ENCODE measurements around the gene IFNAR1.

DNA sequence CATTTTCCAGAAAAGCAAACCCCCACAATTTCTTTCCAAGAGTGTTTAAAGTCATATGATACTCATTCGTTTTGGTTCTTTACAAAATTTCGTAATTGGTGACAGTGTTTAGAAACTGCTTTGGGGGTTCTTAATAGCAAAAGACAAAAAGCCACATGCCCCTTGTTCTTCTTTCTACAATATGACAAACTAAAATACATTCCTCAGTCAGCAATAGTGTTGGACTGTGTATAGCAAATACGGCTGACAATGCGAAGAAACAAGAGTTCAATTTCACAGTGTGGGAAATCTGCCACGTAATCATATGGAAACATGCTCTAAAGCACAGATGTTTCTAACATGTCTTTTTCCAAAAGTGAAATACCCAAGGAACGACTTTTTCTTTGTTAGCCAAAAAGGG is 7.6 kb upstream of the IFNAR1 start:
- TF ChIP-seq FOS (IDR thresholded peaks at IDR 0.05; ENCODE audit: borderline replicate concordance, insufficient read depth, low read length) (no peak), EZH2 (IDR thresholded peaks at IDR 0.05; ENCODE audit: borderline replicate concordance, low read depth, low read length, severe bottlenecking) (no peak), POLR2A (IDR thresholded peaks at IDR 0.05; ENCODE audit: low read depth, low read length) (no peak), JUN (IDR thresholded peaks at IDR 0.05; ENCODE audit: borderline replicate concordance, insufficient read depth, insufficient read length, low read depth) (no peak), POLR2AphosphoS5 (IDR thresholded peaks at IDR 0.05; ENCODE audit: insufficient read depth, low read depth, low read length) (no peak)
- TF ChIP-seq, protein P1, sequence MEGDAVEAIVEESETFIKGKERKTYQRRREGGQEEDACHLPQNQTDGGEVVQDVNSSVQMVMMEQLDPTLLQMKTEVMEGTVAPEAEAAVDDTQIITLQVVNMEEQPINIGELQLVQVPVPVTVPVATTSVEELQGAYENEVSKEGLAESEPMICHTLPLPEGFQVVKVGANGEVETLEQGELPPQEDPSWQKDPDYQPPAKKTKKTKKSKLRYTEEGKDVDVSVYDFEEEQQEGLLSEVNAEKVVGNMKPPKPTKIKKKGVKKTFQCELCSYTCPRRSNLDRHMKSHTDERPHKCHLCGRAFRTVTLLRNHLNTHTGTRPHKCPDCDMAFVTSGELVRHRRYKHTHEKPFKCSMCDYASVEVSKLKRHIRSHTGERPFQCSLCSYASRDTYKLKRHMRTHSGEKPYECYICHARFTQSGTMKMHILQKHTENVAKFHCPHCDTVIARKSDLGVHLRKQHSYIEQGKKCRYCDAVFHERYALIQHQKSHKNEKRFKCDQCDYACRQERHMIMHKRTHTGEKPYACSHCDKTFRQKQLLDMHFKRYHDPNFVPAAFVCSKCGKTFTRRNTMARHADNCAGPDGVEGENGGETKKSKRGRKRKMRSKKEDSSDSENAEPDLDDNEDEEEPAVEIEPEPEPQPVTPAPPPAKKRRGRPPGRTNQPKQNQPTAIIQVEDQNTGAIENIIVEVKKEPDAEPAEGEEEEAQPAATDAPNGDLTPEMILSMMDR (IDR thresholded peaks at IDR 0.05; ENCODE audit: extremely low read depth in 1 of 2, insufficient read depth in 1 of 2, low read depth in 1 of 2, low read length in 2 of 2), result no peak
- TF ChIP-seq, protein P2, sequence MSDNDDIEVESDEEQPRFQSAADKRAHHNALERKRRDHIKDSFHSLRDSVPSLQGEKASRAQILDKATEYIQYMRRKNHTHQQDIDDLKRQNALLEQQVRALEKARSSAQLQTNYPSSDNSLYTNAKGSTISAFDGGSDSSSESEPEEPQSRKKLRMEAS (IDR thresholded peaks at IDR 0.05; ENCODE audit: insufficient read depth, insufficient read length), result no peak
